IPS-18a (cell line): ENCODE results near the gene TMEM218.

Source experiments
- H3K27ac ChIP-seq: one replicate; pipeline ENCODE4 v1.5.1; 2013; ENCODE audit warnings: low read length
- H3K27me3 ChIP-seq: one replicate; pipeline ENCODE4 v1.6.1; 2013; ENCODE audit warnings: mild to moderate bottlenecking, low read length; ENCODE audit not compliant: control insufficient read depth, insufficient read depth
- H3K36me3 ChIP-seq: one replicate; pipeline ENCODE4 v1.6.1; 2013; ENCODE audit warnings: low read depth, low read length; ENCODE audit not compliant: control insufficient read depth
- H3K4me1 ChIP-seq: one replicate; pipeline ENCODE4 v1.6.1; 2013; ENCODE audit warnings: low read depth, low read length; ENCODE audit not compliant: control insufficient read depth
- H3K4me3 ChIP-seq: one replicate; pipeline ENCODE4 v1.5.1; 2013; ENCODE audit warnings: low read length
- H3K9ac ChIP-seq: one replicate; pipeline ENCODE4 v1.6.1; 2013; ENCODE audit warnings: mild to moderate bottlenecking, low read length, moderate library complexity
- H3K9me3 ChIP-seq: one replicate; pipeline ENCODE4 v1.6.1; 2013; ENCODE audit warnings: low read depth, low read length; ENCODE audit not compliant: control insufficient read depth

TMEM218 gene

GRCh38 chr11:125088123-125088522, 23.3 kb downstream of the TMEM218 start:
- H3K9me3 ChIP-seq, result no peaks in the 10 kb centered on the region
- no peaks in the 10 kb centered on the region for H3K27me3 ChIP-seq
- H3K27ac ChIP-seq, result no peak overlapping the region
- no peaks in the 10 kb centered on the region for H3K36me3 ChIP-seq
- H3K4me3 ChIP-seq, result no peak overlapping the region
- peaks cover 14% of the 10 kb centered on the region for H3K4me1 ChIP-seq
- H3K9ac ChIP-seq, result no peak overlapping the region

- Histone ChIP-seq H3K9me3 (no peaks in the 10 kb centered on the region), H3K27ac (no peak overlapping the region), H3K36me3 (no peaks in the 10 kb centered on the region), H3K27me3 (no peaks in the 10 kb centered on the region), H3K4me3 (no peak overlapping the region), H3K9ac (no peak overlapping the region), H3K4me1 (peaks cover 5% of the 10 kb centered on the region)
Measured at GRCh38 chr11:125086633-125087296, 24.7 kb downstream of the TMEM218 start.

GRCh38 chr11:125085301-125086081, 25.9 kb downstream of the TMEM218 start:
- H3K9me3 ChIP-seq, result no peaks in the 10 kb centered on the region
- no peaks in the 10 kb centered on the region for H3K4me1 ChIP-seq
- H3K27me3 ChIP-seq, result no peaks in the 10 kb centered on the region
- no peak overlapping the region for H3K9ac ChIP-seq
- H3K36me3 ChIP-seq, result no peaks in the 10 kb centered on the region
- H3K27ac ChIP-seq, result no peak overlapping the region
- no peak overlapping the region for H3K4me3 ChIP-seq

GRCh38 chr11:125084761-125085231, 26.6 kb downstream of the TMEM218 start:
- Histone ChIP-seq H3K36me3 (no peaks in the 10 kb centered on the region), H3K27ac (no peak overlapping the region), H3K9ac (no peak overlapping the region), H3K4me1 (no peaks in the 10 kb centered on the region), H3K9me3 (no peaks in the 10 kb centered on the region), H3K27me3 (no peaks in the 10 kb centered on the region), H3K4me3 (no peak overlapping the region)

GRCh38 chr11:125084057-125084416, 27.4 kb downstream of the TMEM218 start:
- Histone ChIP-seq H3K36me3 (no peaks in the 10 kb centered on the region), H3K9me3 (no peaks in the 10 kb centered on the region), H3K4me3 (no peak overlapping the region), H3K4me1 (no peaks in the 10 kb centered on the region), H3K9ac (no peak overlapping the region), H3K27me3 (no peaks in the 10 kb centered on the region), H3K27ac (no peak overlapping the region)

GRCh38 chr11:125083312-125084056, 27.9 kb downstream of the TMEM218 start:
- no peaks in the 10 kb centered on the region for H3K36me3 ChIP-seq
- H3K4me3 ChIP-seq, result no peak overlapping the region
- H3K9ac ChIP-seq, result no peak overlapping the region
- no peaks in the 10 kb centered on the region for H3K4me1 ChIP-seq
- no peak overlapping the region for H3K27ac ChIP-seq
- H3K27me3 ChIP-seq, result no peaks in the 10 kb centered on the region
- H3K9me3 ChIP-seq, result no peaks in the 10 kb centered on the region

- Histone ChIP-seq H3K36me3 (no peaks in the 10 kb centered on the region), H3K27ac (no peak overlapping the region), H3K9me3 (no peaks in the 10 kb centered on the region), H3K4me3 (no peak overlapping the region), H3K9ac (no peak overlapping the region), H3K27me3 (no peaks in the 10 kb centered on the region), H3K4me1 (no peaks in the 10 kb centered on the region)
Measured at GRCh38 chr11:125082611-125083311, 28.7 kb downstream of the TMEM218 start.

GRCh38 chr11:125082040-125082439, 29.4 kb downstream of the TMEM218 start:
- H3K36me3 ChIP-seq, result no peaks in the 10 kb centered on the region
- H3K9ac ChIP-seq, result no peak overlapping the region
- H3K9me3 ChIP-seq, result no peaks in the 10 kb centered on the region
- H3K4me1 ChIP-seq, result no peaks in the 10 kb centered on the region
- H3K27ac ChIP-seq, result no peak overlapping the region
- no peaks in the 10 kb centered on the region for H3K27me3 ChIP-seq
- H3K4me3 ChIP-seq, result no peak overlapping the region

- no peak overlapping the region for H3K27ac ChIP-seq
- no peak overlapping the region for H3K9ac ChIP-seq
- H3K4me3 ChIP-seq, result no peak overlapping the region
- H3K27me3 ChIP-seq, result no peaks in the 10 kb centered on the region
- no peaks in the 10 kb centered on the region for H3K4me1 ChIP-seq
- no peaks in the 10 kb centered on the region for H3K36me3 ChIP-seq
- H3K9me3 ChIP-seq, result no peaks in the 10 kb centered on the region
Measured at GRCh38 chr11:125081098-125081798, 30.2 kb downstream of the TMEM218 start.

GRCh38 chr11:125080531-125080911, 30.9 kb downstream of the TMEM218 start:
- no peaks in the 10 kb centered on the region for H3K27me3 ChIP-seq
- H3K9me3 ChIP-seq, result no peaks in the 10 kb centered on the region
- H3K9ac ChIP-seq, result no peak overlapping the region
- H3K4me3 ChIP-seq, result no peak overlapping the region
- no peaks in the 10 kb centered on the region for H3K4me1 ChIP-seq
- H3K36me3 ChIP-seq, result no peaks in the 10 kb centered on the region
- no peak overlapping the region for H3K27ac ChIP-seq
